GM18868 (cell line): ENCODE data around the gene TRAPPC2.
"Not testable (repeated sequence)": the region's sequence is repeated elsewhere in the genome, so short reads cannot be mapped to it uniquely, and the experiment has no call there.

ENCODE experiments used
- ATAC-seq: cut with Tn5 transposase; IDR thresholded peaks from one replicate; pipeline ENCODE4 v1.9.1; 2021; ENCODE audit warnings: mild to moderate bottlenecking, moderate library complexity; ENCODE audit not compliant: unreplicated experiment

Gene TRAPPC2

GRCh38 chrX:13748486-13748885, 14.1 kb upstream of the TRAPPC2 start:
- ATAC-seq = no peak

GRCh38 chrX:13747836-13748235, 13.4 kb upstream of the TRAPPC2 start:
- ATAC-seq = no peak

- ATAC-seq = peak; percentile 95
Measured at GRCh38 chrX:13742397-13743176, 8.2 kb upstream of the TRAPPC2 start.

GRCh38 chrX:13741695-13742094, 7.3 kb upstream of the TRAPPC2 start:
- ATAC-seq = no peak

GRCh38 chrX:13733506-13733905, 914 bp downstream of the TRAPPC2 start:
- ATAC-seq = no peak

- no peak for ATAC-seq
Measured at GRCh38 chrX:13732246-13733067, 2.0 kb downstream of the TRAPPC2 start.

GRCh38 chrX:13730523-13730922, 3.9 kb downstream of the TRAPPC2 start:
- ATAC-seq = not testable (repeated sequence)

GRCh38 chrX:13726583-13726982, 7.8 kb downstream of the TRAPPC2 start:
- not testable (repeated sequence) for ATAC-seq

GRCh38 chrX:13724878-13725277, 9.5 kb downstream of the TRAPPC2 start:
- not testable (repeated sequence) for ATAC-seq

GRCh38 chrX:13721819-13722519, 12.5 kb downstream of the TRAPPC2 start:
- ATAC-seq = no peak

- no peak for ATAC-seq
Measured at GRCh38 chrX:13721371-13721770, 13.0 kb downstream of the TRAPPC2 start.

GRCh38 chrX:13719192-13719856, 15.1 kb downstream of the TRAPPC2 start:
- no peak for ATAC-seq

GRCh38 chrX:13717700-13718472, 16.5 kb downstream of the TRAPPC2 start:
- ATAC-seq = no peak

- ATAC-seq = no peak
Measured at GRCh38 chrX:13716905-13717304, 17.5 kb downstream of the TRAPPC2 start.

GRCh38 chrX:13716455-13716854, 18.0 kb downstream of the TRAPPC2 start:
- ATAC-seq = no peak

- ATAC-seq = no peak
Measured at GRCh38 chrX:13711141-13711540, 23.3 kb downstream of the TRAPPC2 start.

GRCh38 chrX:13703589-13703988, 30.8 kb downstream of the TRAPPC2 start:
- ATAC-seq = no peak

- no peak for ATAC-seq
Measured at GRCh38 chrX:13703135-13703534, 31.3 kb downstream of the TRAPPC2 start.

GRCh38 chrX:13702111-13702789, 32.2 kb downstream of the TRAPPC2 start:
- no peak for ATAC-seq

- no peak for ATAC-seq
Measured at GRCh38 chrX:13700380-13700779, 34.0 kb downstream of the TRAPPC2 start.
